Fibroblast of skin of left quadriceps (primary cell): ENCODE data around the gene VEGFA.

Experiments used
- DNase-seq, 2 experiments: peaks; one replicate each; pipeline ENCODE4 v3.0.0-alpha.2; 2013; ENCODE audit warnings: low read depth in 2 of 2

VEGFA gene

GRCh38 chr6:43821101-43821886 lies 51.3 kb downstream of the VEGFA start:
- no peak for DNase-seq

GRCh38 chr6:43823390-43823789 lies 53.4 kb downstream of the VEGFA start:
- DNase-seq: no peak

GRCh38 chr6:43823879-43824702 lies 54.1 kb downstream of the VEGFA start:
- no peak for DNase-seq

GRCh38 chr6:43824703-43825064 lies 54.7 kb downstream of the VEGFA start:
- no peak for DNase-seq

DNA sequence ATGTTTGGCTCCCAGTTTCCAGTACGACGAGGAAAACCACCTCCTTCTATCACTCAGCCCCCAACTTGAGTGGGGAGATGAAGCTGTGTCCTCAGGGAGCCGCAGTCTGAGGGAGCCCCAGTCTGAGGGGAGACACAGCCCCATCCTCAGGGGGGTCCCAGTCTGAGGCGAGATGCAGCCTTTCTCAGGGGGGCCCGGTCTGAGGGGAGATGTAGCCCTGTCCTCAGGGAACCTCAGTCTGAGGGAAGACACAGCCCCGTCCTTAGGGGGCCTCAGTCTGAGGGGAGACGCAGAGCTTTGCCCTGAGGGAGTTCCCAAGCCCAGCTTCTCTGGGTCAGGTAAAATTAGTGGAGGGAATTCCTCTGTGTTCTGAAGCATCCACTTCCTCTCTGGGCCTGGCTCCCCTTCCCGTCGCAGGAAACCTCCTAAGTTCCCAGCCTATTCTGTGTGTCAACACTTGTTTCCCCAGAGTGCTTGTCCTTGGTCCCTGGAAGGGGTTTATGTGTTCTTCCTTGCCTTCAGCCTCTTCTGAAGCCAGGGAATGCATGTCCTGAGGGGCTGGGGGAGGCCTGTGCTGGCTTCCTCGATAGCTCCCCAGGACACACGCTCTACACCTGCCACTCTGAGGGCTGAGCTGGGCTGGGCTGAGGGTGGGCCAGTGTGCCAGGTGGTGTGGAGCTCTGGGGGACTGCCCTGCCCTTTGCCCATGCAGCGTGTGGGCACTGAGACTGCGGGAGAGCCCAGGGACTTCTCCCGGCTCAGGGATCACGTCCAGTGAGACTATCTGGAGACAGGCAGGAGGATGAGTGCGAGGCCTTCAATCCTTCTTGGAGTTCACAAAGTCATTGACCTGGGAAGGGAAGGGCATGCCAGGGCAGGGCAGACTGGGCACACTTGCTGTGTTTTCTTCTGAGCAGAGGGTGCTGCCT lies 55.4 kb downstream of the VEGFA start:
- no peak for DNase-seq

- no peak for DNase-seq
These were observed 56.7 kb downstream of the VEGFA start for GRCh38 chr6:43826730-43827129.

DNA sequence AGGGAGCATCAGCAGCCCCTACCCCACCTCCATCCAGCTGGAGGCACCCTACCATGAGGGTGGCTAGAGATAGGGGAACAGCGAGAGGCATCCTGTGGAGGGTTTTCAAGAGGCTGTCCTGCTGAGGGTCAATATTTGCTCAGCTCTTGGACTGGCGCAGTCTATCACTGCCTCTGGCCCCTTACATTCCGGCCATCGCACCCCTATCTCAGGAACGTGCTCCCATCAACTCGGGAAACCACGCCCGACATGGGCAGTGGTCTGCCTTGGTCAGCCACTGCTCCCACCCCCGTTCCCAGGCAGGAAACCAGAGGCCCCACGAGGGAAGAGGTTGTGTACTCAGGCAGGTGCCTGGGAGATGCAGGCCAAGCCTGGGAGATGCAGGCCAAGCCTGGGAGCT lies 57.9 kb downstream of the VEGFA start:
- no peak for DNase-seq

GRCh38 chr6:43828711-43829110 lies 58.7 kb downstream of the VEGFA start:
- DNase-seq: no peak

DNA sequence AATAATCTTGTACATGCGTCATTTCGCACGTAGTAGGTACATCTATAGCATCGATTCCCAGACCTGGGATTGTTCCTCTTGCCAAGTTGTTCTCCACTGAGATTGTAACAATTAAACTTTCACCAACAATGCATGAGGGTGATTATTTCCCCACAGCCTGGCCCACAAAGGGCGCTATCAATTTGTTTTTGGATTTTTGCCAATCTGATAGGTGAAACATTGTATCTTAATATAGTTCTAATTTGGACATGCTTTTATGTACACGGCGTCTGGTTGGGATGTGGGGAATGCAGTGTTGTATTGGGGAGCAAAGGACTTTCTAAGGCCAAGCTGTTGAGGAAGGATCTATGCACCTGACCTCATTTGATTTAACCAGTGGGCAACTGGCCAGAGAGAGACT lies 59.5 kb downstream of the VEGFA start:
- DNase-seq: no peak

GRCh38 chr6:43830775-43831174 lies 60.8 kb downstream of the VEGFA start:
- DNase-seq: no peak

- DNase-seq: no peak
These were observed 61.2 kb downstream of the VEGFA start for GRCh38 chr6:43831191-43831590.

DNA sequence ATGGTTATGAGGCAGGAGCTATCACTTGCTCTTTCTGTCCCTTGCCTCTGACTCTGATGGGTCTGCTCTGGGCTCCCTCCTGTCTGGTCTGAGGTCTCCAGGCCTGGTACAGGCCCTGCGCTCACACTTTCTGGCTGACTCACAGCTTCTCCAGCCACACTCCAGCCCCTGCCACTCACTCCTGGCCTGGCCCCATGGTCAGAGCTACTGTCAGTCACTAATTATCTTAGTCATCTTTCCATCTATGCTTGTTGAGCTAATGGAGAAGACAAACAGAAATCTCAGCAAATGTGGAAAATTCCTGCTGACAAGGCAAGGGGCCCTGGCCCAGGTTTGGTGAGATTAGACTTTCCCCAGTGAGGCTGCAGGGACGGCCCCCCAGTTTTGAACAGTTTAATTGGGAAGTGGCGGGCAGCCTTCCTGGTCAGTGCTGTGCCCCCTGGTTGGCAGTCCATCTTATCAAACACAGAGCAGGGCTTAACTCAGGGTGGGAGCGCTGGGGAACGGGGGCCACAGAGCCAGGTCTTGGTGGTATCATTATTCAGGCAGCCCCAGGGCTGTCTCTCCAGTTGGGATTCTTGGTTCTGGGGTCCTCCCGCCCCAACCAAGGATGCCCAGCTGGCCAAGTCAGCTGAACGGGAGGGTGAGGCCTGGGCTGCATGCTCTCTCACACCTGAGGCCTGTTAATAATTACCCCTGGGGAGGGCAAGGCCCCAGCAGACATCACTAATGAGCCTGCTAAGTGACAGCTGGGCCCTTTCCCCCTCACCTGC lies 63.4 kb downstream of the VEGFA start:
- no peak for DNase-seq

DNA sequence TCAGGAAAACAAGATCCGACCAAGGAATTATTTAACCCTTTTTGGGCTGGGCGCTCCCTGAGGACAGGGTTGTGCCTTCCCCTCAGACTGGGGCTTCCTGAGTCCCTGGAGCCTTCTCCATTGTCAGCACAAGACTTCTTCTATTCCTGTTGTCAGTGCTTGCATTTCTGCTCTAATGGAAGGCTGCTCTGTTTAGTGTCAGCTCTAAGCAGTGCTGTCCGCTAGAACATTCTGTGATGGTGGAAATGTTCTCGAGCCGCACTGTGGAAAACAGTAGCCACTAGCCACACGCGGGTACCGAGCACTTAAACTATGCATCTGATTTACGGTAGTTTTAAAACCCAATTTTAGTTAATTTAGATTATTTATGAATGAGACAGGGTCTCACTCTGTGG lies 64.0 kb downstream of the VEGFA start:
- DNase-seq: no peak

- no peak for DNase-seq
These were observed 64.6 kb downstream of the VEGFA start for GRCh38 chr6:43834528-43835155.

- DNase-seq: no peak
These were observed 65.9 kb downstream of the VEGFA start for GRCh38 chr6:43835872-43836419.
